ENCODE measurements around the gene EEPD1. TPM values are rescaled to one million over a fixed set of nuclear protein-coding genes. Genes with fewer than 3 reads are reported as not detected.
A peak's percentile ranks its signal among the peaks of the same experiment; 100 is the strongest.

Gene EEPD1
- total RNA-seq, 1 experiment from 2014 or later: 5.0 TPM

DNA sequence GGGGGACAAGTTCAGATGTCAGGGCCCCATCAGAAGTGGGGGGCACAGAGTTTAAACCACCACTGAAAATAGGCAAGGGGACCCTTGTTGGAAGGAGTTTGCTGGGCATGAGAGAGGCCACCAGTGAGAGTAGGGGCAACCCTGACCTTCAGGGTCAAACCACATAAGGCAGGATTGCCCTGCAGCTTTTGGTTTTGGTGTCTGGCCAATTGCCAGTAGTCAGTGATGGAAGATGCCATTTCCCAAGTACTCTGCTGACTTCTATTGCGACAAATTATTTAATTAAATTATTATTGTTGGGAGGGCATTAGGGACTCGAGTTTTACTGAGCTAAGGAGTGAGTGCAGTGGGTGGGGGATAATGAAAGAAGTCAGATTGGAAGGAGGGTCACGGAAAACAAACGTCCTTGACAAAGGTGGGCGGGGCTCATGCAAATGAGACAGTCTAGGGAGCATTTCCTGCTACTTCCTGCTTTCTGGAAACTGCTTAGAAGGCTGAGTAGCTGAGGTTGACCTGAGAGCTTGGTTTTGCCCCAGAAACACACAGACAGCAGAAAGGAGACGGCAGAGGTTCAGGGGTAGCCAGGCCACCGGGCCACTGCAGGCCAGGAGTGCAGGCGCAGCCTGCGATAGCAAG, 162.4 kb downstream of the EEPD1 start:
- Histone ChIP-seq H4K5ac (ENCODE audit: insufficient read length, low read depth, low read length) (no peak overlapping the region), H3K23me2 (ENCODE audit: insufficient read length, low read depth, low read length, poor library complexity, severe bottlenecking) (no peaks in the 10 kb centered on the region), H2BK120ac (ENCODE audit: low read depth, low read length, poor library complexity, severe bottlenecking) (no peak overlapping the region), H4K91ac (ENCODE audit: insufficient read length, low read depth, low read length) (no peak overlapping the region), H4K20me1 (ENCODE audit: control insufficient read depth, insufficient read depth, insufficient read length) (no peaks in the 10 kb centered on the region), H3K14ac (ENCODE audit: insufficient read depth, low read length) (0 out of 2 replicates have a peak overlapping the region, but pooled peaks have one; percentile 3), H2AK5ac (ENCODE audit: insufficient read length, low read length) (no peak overlapping the region), H3K56ac (ENCODE audit: insufficient read length, low read depth, low read length) (no peak overlapping the region), H3K9ac (ENCODE audit: extremely low read depth, insufficient read length, low read length) (no peak overlapping the region), H2BK20ac (ENCODE audit: low read depth, low read length, poor library complexity, severe bottlenecking) (no peak overlapping the region), H3K79me1 (ENCODE audit: insufficient read depth, low read depth, low read length, poor library complexity, severe bottlenecking) (no peaks in the 10 kb centered on the region), H3K4me2 (ENCODE audit: insufficient read depth, insufficient read length, low read length) (no peak overlapping the region), H3K27me3 (ENCODE audit: insufficient read depth, low read length) (no peaks in the 10 kb centered on the region; the same call in 1 of the 2 replicates), H2AFZ (ENCODE audit: low read length) (no peak overlapping the region), H3K9me3 (ENCODE audit: control insufficient read depth, low read depth, low read length) (no peaks in the 10 kb centered on the region), H2BK5ac (ENCODE audit: insufficient read length, low read length) (no peak overlapping the region), H3K4ac (ENCODE audit: low read depth, low read length) (no peak overlapping the region), H2BK12ac (ENCODE audit: insufficient read length, low read depth, low read length) (no peak overlapping the region), H3K18ac (ENCODE audit: insufficient read length, low read depth, low read length) (no peak overlapping the region), H3T11ph (ENCODE audit: low read length) (no peak overlapping the region), H2BK15ac (ENCODE audit: low read depth, low read length) (no peak overlapping the region), H3K4me1 (ENCODE audit: insufficient read depth, low read length) (no peaks in the 10 kb centered on the region; the same call in 1 of the 2 replicates), H3K27ac (ENCODE audit: insufficient read length, low read depth, low read length) (no peak overlapping the region), H3K79me2 (ENCODE audit: insufficient read depth, low read length) (no peaks in the 10 kb centered on the region), H3K23ac (ENCODE audit: insufficient read length, low read depth, low read length) (no peak overlapping the region), H4K8ac (replicated peaks; ENCODE audit: insufficient read length, low read depth, low read length) (no peak overlapping the region)
- Mint-ChIP-seq H3K4me3 (no peak overlapping the region), H3K27ac (no peak overlapping the region), H3K4me1 (peaks cover 10 to 26% of the 10 kb centered on the region in 2 experiments), H3K9me3 (peaks cover 3 to 4% of the 10 kb centered on the region in 2 experiments; a peak in 4 of 5 replicates), H3K27me3 (ENCODE audit: low read depth) (no peaks in the 10 kb centered on the region; the same call in 1 of the 2 replicates), H3K36me3 (ENCODE audit: insufficient read depth in 1 of 3, low read depth in 3 of 3) (peaks cover 0 to under 1% (median 0%) of the 10 kb centered on the region in 3 experiments; a peak in 2 of 7 replicates)
- TF ChIP-seq, protein P1, sequence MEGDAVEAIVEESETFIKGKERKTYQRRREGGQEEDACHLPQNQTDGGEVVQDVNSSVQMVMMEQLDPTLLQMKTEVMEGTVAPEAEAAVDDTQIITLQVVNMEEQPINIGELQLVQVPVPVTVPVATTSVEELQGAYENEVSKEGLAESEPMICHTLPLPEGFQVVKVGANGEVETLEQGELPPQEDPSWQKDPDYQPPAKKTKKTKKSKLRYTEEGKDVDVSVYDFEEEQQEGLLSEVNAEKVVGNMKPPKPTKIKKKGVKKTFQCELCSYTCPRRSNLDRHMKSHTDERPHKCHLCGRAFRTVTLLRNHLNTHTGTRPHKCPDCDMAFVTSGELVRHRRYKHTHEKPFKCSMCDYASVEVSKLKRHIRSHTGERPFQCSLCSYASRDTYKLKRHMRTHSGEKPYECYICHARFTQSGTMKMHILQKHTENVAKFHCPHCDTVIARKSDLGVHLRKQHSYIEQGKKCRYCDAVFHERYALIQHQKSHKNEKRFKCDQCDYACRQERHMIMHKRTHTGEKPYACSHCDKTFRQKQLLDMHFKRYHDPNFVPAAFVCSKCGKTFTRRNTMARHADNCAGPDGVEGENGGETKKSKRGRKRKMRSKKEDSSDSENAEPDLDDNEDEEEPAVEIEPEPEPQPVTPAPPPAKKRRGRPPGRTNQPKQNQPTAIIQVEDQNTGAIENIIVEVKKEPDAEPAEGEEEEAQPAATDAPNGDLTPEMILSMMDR (conservative IDR thresholded peaks at IDR 0.05): no peak
- WGBS (ENCODE audit: extremely low coverage, insufficient read length, low lambda C conversion rate): no CpG with 5 or more reads among the region's 9 CpGs
- no peak for DNase-seq

Measured in H9 (cell line).